ENCODE results near the gene GLRX3. TPM values are rescaled to one million over a fixed set of nuclear protein-coding genes. Genes with fewer than 3 reads are reported as not detected.

Gene GLRX3
- polyA plus RNA-seq, 1 donor from 2014 or later = 118 TPM

DNA sequence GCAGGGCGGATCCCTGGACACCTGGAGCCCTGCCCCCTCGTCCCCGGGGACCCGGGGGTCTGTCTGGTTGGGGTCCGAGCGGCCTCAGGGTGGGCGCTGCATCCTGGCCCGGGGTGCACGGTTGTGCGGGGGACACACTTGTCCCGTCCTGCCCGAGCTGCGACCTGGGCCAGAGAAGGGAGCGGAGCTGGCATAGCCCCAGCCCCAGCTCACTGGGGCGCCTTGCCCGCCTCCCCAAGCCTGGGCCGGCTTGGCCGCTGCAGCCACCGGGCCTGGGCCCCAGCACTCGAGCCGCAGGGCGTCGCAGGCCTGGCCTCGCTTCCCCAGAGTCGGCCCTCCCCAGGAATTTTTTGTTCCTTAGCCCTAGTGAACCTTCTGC, 54.5 kb downstream of the GLRX3 start:
- no peak overlapping the region for H3K4me2 ChIP-seq (ENCODE audit: low read length)
- H3K79me2 ChIP-seq (replicated peaks; ENCODE audit: insufficient read depth, low read length) = no peaks in the 10 kb centered on the region
- peak overlapping the region; percentile 77 for H3K4me3 ChIP-seq (ENCODE audit: low read length)
- no peaks in the 10 kb centered on the region for H3F3A ChIP-seq (ENCODE audit: insufficient read depth, low read length, poor library complexity, severe bottlenecking)
- H3K36me3 ChIP-seq (ENCODE audit: insufficient read depth, low read length) = no peaks in the 10 kb centered on the region
- peak overlapping the region; percentile 8 for H2AFZ ChIP-seq (ENCODE audit: low read depth, low read length)
- H4K20me1 ChIP-seq (ENCODE audit: insufficient read depth) = no peaks in the 10 kb centered on the region
- H3K27me3 ChIP-seq (ENCODE audit: insufficient read depth, low read depth, low read length) = no peaks in the 10 kb centered on the region
- TF ChIP-seq MXI1 (conservative IDR thresholded peaks at IDR 0.05; ENCODE audit: poor library complexity, severe bottlenecking) (no peak), SMC3 (conservative IDR thresholded peaks at IDR 0.05; ENCODE audit: poor library complexity) (no peak), EP300 (conservative IDR thresholded peaks at IDR 0.05; ENCODE audit: poor library complexity, severe bottlenecking) (no peak), TAF1 (IDR thresholded peaks at IDR 0.05; ENCODE audit: low read depth) (no peak), RAD21 (conservative IDR thresholded peaks at IDR 0.05) (no peak), POLR2AphosphoS5 (IDR thresholded peaks at IDR 0.05) (no peak), EZH2 (IDR thresholded peaks at IDR 0.05; ENCODE audit: borderline replicate concordance, insufficient read depth, low read length, poor library complexity, severe bottlenecking) (no peak)
- TF ChIP-seq, protein P1, sequence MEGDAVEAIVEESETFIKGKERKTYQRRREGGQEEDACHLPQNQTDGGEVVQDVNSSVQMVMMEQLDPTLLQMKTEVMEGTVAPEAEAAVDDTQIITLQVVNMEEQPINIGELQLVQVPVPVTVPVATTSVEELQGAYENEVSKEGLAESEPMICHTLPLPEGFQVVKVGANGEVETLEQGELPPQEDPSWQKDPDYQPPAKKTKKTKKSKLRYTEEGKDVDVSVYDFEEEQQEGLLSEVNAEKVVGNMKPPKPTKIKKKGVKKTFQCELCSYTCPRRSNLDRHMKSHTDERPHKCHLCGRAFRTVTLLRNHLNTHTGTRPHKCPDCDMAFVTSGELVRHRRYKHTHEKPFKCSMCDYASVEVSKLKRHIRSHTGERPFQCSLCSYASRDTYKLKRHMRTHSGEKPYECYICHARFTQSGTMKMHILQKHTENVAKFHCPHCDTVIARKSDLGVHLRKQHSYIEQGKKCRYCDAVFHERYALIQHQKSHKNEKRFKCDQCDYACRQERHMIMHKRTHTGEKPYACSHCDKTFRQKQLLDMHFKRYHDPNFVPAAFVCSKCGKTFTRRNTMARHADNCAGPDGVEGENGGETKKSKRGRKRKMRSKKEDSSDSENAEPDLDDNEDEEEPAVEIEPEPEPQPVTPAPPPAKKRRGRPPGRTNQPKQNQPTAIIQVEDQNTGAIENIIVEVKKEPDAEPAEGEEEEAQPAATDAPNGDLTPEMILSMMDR (IDR thresholded peaks at IDR 0.05; ENCODE audit: poor library complexity, severe bottlenecking) = no peak
- TF ChIP-seq, protein P2, sequence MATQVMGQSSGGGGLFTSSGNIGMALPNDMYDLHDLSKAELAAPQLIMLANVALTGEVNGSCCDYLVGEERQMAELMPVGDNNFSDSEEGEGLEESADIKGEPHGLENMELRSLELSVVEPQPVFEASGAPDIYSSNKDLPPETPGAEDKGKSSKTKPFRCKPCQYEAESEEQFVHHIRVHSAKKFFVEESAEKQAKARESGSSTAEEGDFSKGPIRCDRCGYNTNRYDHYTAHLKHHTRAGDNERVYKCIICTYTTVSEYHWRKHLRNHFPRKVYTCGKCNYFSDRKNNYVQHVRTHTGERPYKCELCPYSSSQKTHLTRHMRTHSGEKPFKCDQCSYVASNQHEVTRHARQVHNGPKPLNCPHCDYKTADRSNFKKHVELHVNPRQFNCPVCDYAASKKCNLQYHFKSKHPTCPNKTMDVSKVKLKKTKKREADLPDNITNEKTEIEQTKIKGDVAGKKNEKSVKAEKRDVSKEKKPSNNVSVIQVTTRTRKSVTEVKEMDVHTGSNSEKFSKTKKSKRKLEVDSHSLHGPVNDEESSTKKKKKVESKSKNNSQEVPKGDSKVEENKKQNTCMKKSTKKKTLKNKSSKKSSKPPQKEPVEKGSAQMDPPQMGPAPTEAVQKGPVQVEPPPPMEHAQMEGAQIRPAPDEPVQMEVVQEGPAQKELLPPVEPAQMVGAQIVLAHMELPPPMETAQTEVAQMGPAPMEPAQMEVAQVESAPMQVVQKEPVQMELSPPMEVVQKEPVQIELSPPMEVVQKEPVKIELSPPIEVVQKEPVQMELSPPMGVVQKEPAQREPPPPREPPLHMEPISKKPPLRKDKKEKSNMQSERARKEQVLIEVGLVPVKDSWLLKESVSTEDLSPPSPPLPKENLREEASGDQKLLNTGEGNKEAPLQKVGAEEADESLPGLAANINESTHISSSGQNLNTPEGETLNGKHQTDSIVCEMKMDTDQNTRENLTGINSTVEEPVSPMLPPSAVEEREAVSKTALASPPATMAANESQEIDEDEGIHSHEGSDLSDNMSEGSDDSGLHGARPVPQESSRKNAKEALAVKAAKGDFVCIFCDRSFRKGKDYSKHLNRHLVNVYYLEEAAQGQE (IDR thresholded peaks at IDR 0.05; ENCODE audit: borderline replicate concordance) = no peak
- H3K9me2 ChIP-seq (ENCODE audit: insufficient read depth, low read length) = no peaks in the 10 kb centered on the region
- H3K9me3 ChIP-seq (ENCODE audit: low read length) = no peaks in the 10 kb centered on the region
- no peak overlapping the region for H3K27ac ChIP-seq (ENCODE audit: low read length)
- H3K9ac ChIP-seq (ENCODE audit: low read length) = peak overlapping the region; percentile 62

DNA sequence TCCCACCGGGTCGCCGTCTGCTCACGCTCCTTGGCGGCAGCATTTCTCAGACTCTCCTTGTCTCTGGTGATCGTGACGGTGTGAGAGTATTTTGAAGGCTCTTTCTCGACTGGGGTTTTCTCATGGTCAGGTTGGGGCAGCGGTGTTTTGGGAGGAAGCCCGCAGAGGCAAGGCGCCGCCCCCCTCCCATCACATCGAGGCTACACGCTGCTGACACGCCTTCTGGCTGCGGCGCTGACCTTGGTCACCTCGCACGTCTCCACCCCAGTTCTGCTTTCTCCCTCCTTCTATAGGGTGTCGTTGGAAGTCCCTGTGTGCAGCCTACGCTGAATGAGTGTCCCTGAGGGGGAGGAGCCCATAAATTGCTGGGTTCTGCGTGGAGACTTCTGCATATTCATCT, 55.2 kb downstream of the GLRX3 start:
- TF ChIP-seq MXI1 (conservative IDR thresholded peaks at IDR 0.05; ENCODE audit: poor library complexity, severe bottlenecking) (no peak), EZH2 (IDR thresholded peaks at IDR 0.05; ENCODE audit: borderline replicate concordance, insufficient read depth, low read length, poor library complexity, severe bottlenecking) (no peak)
- no peaks in the 10 kb centered on the region for H3K36me3 ChIP-seq (ENCODE audit: insufficient read depth, low read length)
- no peak overlapping the region for H3K9ac ChIP-seq (ENCODE audit: low read length)
- no peaks in the 10 kb centered on the region for H3F3A ChIP-seq (ENCODE audit: insufficient read depth, low read length, poor library complexity, severe bottlenecking)
- no peaks in the 10 kb centered on the region for H4K20me1 ChIP-seq (ENCODE audit: insufficient read depth)
- H3K4me2 ChIP-seq (ENCODE audit: low read length) = no peak overlapping the region
- no peak overlapping the region for H3K27ac ChIP-seq (ENCODE audit: low read length)
- H3K9me3 ChIP-seq (ENCODE audit: low read length) = no peaks in the 10 kb centered on the region
- no peaks in the 10 kb centered on the region for H3K79me2 ChIP-seq (replicated peaks; ENCODE audit: insufficient read depth, low read length)
- no peak overlapping the region for H3K4me3 ChIP-seq (ENCODE audit: low read length)
- no peaks in the 10 kb centered on the region for H3K27me3 ChIP-seq (ENCODE audit: insufficient read depth, low read depth, low read length)
- no peaks in the 10 kb centered on the region for H3K9me2 ChIP-seq (ENCODE audit: insufficient read depth, low read length)
- no peak overlapping the region for H2AFZ ChIP-seq (ENCODE audit: low read depth, low read length)

Measured in neural cell (in vitro differentiated cells).